Inflammatory macrophage (primary cell): ENCODE data around the gene G2E3.
"Not testable (repeated sequence)": the region's sequence is repeated elsewhere in the genome, so short reads cannot be mapped to it uniquely, and the experiment has no call there.

ENCODE experiments used
- DNase-seq, 2 donors: peaks; one replicate each; pipeline ENCODE4 v3.0.0-alpha.2; 2020 to 2022

The G2E3 gene

DNA sequence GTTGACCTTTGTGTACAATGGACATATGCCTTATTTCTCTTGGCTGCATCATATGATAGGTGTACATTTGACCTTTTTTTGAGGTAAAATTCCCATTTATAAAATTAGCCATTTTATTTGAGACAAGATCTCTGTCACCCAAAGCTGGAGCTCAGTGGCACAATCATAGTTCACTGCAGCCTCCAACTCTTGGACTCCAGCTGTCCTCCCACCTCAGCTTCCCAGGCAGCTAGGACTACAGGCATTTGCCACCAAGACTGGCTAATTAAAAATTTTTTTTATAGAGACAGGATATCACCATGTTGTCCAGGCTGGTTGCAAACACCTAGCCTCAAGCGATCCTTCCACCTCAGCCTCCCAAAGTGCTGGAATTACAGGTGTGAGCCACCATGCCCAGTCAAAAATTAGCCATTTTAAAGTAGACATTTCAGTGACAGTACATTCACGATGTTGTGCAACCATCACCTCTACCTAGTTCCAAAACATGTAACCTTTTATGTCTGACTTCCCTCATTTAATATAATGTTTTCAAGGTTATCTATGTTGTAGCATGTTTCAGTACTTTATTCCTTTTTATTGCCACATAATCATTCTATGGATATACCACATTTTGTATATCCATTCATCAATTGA, 5.4 kb downstream of the G2E3 start:
- DNase-seq: no peak

DNA sequence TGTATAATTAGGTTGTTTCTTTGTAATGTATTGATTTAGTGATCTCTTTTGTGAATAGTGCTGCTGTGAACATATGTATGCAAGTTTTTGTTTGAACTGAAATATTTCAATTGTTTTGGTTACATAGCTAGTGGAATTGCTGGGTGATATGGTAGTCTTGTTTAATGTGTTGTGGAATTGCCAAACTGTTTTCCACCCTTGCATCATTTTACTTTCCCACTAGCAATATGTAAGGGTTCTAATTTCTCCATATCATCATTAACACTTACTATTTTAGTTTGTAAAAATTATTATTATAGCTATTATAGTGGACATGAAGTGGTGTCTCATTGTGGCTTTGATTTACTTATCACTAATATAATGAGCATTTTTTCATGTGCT, 5.9 kb downstream of the G2E3 start:
- no peak for DNase-seq

DNA sequence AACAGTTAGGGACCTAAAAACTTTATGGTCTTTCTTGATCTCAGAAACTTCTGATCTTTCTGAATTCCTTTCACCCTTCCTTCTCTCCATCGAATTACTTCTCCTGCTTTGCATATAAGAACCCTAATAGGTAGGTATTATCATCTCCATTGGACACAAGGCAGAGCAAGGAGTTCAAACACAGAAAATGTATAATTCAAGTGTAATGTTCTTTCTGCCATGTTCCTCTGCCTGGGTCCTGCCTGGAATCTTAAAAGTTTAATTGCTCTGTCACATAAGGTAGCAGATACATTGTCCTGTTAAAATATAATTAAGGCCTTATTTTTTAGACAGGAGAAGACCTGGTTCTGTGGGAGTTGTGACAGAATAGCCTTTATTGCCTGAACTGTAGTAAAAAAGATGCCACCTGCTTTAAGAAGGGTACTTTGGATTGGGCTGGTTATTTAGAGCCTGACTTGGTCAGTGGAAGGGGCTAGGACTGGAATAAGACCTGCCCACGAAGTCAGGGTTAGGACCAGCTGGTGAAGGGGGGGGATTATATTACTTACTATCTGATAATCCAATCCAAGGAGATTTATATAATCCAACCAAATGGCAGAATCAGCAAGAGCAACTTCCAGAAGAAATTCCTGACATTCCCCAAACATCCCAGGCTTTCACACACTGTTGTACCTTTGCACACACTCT, 10.4 kb downstream of the G2E3 start:
- no peak for DNase-seq

DNA sequence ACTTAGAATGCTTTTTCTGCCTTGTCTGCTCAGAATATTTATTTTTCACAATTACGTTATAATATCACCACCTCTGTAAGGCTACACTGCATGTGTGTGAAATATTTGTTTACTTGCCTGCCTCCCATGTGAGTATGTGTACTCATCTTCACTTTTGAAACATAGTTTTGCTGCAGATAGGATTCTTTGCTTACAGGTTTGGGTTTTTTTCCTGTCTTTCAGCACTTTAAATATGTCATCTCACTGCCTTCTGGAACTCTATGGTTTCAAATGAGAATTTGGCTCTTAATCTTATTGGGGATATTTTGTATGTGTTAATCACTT, 10.9 kb downstream of the G2E3 start:
- DNase-seq: no peak

DNA sequence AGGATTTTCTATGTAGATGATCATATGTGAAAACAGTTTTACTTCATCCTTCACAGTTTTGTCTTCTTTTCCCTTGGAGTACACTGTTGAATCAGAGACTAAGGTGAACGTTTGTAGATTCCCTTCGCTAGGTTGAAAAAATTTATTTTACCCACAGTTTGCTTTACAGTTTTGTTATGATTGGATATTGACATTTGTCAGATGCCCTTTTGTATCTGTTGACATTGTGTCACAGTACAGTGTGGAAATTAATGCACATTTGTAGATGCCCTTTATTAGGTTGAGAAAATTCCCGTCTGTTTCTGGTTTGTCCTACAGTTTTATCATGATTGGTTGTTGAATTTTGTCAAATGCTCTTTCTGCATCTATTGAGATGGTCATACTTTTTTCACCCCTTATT, 13.3 kb downstream of the G2E3 start:
- no peak for DNase-seq

DNA sequence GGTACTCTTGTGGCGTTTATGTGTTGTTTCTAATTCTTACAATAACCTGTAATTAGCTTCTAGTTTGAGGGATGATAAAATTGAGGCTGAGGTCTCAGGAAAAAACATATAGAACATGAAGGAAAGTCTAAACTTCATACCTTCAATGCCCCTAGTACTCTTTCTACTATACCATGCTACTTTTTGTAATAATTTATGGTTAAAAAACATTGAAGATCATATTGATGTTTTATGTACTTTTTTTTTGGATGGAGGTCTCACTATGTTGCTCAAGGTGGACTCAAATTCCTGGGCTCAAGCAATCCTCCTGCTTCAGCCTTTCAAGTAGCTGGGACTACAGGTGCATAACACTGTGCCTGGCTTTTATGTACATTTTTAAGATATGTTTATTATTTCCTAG, 13.8 kb downstream of the G2E3 start:
- DNase-seq: no peak

DNA sequence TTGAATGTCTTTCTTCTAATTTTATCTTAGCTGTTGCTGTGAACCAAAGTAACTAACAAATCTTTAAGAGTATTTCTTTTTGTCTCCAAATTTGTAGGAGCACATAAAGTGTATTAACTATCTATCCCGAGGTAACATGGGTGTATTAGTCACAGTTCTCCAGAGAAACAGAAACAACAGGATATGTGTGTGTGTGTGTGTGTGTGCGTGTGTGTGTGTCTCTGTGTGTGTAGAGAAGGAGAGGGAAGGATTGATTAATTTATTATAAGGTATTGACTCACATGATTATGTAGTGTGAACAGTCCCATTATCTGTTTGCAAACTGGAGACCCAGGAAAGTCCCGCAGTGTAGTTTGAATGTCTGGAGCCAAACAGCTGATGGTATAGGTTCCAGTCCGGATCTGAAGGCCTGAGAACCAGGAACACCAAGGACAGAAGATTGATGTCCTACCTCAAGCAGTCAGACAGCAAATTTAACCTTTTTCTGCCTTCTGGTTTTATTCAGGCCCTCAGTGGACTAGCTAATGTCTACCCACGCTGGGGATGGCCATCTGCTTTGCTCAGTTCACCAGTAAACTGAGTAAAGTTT, 14.4 kb downstream of the G2E3 start:
- DNase-seq: no peak

DNA sequence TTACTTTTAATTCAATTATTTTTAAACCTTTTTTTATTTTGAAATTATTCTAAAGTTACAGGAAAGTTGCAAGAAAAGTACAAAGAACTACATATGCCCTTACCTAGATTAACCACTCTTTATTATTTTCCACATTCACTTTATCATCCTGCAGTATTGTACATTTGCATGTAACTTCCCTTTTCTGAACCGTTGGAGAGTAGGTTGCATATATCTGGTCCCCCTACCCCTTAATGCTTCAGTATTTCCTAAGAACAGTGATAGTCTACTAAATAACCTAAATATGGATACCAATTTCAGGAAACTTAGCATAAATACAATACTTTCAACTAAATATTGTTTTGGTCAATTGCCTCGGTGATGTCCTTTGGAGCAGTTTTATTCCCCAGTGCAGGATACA, 15.0 kb downstream of the G2E3 start:
- no peak for DNase-seq

DNA sequence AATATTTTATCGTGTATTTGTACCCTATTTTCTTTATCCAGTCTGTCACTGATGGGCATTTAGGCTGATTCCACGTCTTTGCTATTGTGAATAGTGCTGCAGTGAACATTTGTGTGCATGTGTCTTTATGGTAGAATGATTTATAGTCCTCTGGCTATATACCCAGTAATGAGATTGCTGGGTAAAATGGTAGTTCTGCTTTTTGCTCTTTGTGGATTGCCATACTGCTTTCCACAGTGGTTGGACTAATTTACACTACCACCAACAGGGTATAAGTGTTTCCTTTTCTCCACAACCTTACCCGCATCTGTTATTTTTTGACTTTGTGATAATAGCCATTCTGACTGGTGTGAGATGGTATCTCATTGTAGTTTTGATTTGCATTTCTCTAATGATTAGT, 15.8 kb downstream of the G2E3 start:
- DNase-seq: peak in 1 of 2 donors; percentile 4

DNA sequence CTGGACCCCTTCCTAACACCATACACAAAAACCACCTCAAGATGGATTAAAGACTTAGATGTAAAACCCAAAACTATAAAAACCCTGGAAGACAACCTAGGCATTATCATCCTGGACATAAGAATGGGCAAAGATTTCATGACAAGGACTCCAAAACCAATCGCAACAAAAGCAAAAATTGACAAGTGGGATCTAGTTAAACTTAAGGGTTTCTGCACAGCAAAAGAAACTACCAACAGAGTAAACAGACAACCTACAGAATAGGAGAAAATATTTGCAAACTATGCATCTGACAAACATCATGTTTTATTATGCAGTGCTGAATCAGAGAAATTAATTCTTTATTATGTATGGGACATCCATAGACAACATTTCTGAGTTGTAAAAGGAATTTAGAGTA, 17.4 kb downstream of the G2E3 start:
- not testable (repeated sequence) for DNase-seq

DNA sequence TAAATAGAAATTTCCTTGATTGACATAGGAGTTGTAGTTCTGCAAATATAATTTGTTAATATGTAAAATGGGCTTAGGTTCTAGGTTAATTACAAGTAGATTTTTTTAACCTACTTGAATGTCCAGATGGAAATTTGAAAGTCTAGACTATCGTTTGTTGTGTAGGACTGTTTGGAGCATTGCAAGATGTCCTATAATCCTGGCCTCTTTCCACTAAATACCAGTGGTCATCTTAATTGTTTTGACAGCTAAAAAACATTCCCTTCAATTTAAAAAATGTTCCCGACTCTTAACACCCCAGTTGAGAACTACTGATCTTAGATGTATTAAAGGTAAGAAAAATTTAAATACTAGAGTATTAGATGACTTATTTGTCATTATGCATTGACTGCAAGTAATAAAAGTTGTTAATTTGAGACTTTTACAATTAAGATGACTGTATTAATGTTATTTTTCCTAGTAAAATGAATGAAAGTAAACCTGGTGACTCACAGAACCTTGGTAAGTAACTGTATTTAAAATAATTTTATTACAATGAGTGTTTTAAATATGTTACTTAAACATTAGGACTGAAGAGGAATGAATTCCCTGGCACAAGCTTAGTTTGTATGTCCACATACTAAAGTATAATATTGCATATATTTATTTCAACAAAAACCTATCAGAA, 21.8 kb downstream of the G2E3 start:
- no peak for DNase-seq

DNA sequence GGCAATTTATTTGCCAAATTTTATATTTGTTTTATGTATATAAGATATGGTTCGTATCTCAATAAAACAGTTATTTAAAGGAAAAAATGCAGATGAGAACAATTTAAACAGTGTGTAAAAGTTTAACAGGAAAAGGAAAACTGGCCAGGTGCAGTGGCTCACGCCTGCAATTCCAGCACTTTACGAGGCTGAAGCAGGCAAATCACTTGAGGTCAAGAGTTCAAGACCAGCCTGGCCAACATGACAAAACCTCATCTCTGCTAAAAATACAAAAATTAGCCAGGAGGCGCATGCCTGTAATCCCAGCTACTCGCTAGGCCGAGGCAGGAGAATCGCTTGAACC, 22.3 kb downstream of the G2E3 start:
- DNase-seq: no peak

DNA sequence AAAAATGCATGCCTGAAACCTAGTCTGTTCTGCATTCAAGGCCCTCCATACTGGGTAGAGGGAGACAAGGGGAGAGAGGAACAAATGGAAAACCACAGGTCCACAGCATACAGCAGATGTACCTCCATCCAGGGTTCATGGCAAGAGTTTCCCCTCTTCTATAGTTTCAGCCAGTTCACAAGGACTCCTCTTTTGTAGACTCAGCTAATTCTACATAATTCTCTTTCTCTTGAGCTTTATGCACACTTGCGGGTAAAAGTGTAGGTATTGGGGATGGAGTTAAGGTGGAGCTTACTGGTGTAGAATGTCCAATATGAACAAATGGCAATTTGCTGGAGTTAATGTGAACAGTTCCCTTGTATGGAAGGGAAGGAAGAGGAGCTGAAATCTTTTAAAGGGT, 23.4 kb downstream of the G2E3 start:
- no peak for DNase-seq

DNA sequence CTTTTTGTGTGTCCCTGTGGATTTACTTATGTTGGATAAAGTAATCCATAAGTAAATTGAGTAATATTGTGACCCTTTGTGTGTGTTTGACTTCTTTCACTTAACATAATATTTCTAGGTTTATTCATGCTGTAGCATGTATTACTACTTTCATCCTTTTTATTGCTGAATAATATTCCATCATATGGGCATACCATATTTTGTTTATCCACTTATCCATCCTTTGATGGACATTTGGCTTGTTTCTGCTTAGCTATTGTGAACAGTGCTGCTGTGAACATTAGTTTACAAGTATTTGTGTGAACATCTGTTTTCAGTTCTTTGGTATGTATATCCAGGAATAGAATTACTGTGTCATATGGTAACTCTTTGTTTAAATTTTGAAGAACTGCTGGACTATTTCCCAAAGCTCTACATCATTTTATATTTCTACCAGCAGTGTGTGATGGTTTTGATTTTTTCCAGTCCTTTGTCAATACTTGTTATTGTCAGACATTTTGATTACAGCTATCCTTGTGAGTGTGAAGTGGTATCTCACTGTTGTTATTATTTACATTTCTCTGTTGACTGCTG, 25.2 kb downstream of the G2E3 start:
- DNase-seq: no peak

DNA sequence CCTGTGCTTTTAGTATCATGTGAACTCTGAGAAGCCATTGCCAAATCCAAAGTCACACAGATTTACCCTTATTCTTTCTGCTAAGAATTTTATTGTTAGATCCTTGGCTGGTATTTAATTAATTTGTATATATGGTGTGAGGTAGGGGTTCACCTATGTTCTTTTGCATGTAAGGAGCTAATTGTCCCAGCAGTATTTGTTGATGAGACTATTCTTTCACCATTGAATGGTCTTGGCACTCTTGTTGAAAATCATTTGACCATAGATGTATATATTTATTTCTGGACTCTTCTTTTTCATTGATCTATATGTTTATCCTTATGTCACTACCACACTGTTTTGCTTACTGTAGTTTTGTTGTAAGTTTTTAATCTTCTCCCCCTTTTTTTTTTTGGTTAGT, 26.2 kb downstream of the G2E3 start:
- DNase-seq: no peak

DNA sequence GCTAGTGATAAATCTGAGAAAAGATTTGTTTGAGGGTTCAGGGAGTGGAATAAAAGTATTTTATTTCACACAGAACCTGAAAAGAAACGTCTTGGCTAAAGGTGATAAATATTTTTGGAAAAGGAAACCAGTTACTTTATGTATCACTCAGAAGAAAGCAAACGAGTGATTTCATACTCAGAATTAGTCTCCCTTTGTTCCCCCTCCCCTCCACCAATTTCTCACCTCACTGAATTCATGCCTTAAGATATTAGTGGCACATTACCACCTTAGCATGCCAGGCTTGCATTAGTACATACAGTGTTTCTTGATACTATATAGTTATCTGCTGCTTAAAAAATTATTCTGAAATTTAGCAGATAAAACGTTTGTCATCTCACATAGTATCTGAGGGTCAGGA, 28.2 kb downstream of the G2E3 start:
- no peak for DNase-seq

DNA sequence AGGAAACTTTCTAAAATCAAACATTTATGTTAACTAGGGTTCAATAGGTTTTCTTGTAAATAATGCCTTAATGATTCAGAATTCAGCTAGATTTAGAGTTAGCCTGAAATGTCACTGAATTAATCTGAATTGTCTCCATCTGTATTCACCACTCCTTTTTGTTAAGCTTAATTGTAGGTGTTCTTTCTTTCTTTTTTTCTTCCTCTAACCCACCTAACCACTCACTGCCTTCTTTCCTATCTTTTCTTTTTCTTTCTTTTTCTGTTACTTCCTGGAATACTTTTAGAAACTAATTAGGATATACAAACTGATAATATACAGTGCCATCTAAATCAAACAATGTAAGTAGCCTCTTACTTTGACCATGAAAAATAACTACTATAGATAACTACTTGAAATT, 29.9 kb downstream of the G2E3 start:
- DNase-seq: no peak

DNA sequence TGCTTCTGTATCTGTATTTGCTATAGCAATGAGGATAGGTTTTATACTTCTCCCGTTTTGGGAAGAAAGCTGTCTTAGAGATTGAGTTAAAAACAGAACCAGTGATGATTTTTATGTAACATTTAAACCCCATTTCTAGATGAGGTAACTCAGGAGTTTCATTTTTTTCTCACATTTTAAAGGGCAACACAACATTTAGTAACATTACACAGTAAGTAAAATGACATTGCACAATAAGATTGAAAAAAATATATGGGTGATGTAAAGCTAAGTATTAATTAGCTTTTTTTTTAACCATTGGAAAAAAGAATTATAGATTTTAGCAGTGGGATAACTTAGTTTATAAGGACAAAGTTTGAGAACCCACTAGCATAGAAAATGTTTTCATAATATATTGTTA, 38.0 kb downstream of the G2E3 start:
- DNase-seq: peak; percentile 5 to 45

DNA sequence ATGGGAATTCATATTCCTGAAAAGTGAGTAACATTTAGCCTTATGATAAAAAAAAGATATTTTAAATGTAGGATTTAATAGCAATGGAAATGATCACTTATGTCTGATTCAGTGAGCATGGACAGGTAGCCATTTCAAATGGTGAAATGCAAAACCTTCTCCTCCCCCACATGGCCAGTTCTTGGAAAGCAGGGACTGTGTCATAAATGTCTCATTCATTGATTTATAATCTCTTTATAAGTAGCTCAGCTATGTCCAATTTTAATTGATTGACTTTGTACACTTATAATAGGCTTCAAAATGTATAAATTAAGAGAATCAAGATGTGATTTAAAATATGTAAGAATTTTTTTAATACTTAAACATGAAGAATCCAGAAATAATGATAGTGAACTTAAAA, 38.5 kb downstream of the G2E3 start:
- DNase-seq: no peak

DNA sequence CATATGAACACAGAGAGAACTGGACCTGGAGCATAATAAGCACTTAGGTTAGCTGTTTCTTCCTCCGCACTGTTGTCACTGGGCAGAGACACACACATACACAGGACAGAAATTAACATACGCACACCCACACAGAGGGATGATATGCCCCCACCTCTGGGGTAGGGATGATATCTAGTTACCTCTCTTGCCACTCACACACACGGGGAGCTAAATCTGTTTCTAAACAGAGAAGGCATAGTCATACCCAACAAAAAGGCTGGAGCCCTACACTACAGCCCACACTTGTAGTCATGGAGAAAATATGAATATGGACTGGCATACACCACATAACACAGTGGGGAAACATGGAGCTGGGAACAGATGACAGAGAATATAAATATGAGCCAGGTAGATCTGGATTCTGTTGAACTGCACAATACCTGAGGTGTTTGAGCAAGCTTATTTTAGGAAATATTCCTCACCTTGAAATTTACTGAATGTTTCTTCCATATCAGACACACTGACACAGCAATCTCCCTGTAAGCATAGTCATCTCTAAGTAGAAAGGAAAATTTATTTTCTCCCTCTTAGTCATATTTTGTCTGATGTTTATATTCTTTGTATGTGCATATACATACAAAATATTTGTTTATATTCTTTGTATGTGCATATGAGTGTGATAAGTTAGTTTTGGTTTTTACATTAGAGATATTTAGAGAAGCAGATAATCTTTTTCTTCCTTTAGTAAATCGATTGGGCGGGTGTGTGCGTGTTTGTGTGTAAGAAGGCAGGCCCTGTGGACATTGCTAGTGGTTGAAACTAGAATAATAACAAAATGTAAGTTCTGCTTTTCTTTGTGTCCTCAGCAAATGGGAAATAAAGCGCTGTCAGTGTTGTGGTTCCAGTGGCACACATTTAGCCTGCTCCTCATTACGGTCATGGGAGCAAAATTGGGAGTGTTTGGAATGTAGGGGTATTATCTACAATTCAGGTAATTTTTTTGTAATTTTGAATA, 42.3 kb downstream of the G2E3 start:
- DNase-seq: peak; percentile 36

DNA sequence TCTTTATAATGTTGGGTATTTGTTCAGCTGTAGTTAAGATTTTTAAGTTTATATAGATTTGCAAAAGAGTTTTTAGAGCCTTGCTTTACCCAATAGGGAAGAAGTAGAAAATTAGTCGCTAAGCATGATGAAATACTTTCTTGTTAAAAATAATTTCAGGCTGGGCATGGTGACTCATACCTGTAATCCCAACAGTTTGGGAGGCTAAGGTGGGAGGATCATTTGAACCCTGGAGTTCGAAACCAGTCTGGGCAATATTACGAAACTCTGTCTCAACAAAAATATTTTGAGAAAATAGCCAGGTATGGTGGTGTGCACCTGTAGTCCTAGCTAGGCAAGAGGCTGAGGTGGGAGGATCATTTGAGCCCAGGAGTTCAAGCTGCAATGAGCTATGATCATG, 44.4 kb downstream of the G2E3 start:
- no peak for DNase-seq

DNA sequence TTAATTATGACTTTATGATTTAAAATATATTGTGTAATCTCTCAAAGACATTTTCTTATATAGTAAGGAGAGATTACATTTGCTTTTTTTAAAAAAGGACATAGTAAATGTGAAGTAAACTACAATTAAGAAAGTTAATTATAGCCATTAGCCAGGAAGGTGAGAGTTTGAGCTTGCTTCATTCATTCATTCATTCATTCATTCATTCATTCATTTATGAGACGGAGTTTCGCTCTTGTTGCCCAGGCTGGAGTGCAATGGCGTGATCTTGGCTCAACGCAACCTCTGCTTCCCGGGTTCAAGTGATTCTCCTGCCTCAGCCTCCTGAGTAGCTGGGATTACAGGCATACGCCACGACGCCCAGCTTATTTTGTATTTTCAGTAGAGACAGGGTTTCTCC, 45.7 kb downstream of the G2E3 start:
- DNase-seq: not testable (repeated sequence)
